ENCODE data around the gene PRRC1. TPM values are rescaled to one million over a fixed set of nuclear protein-coding genes. Genes with fewer than 3 reads are reported as not detected.
"Not testable (repeated sequence)": the region's sequence is repeated elsewhere in the genome, so short reads cannot be mapped to it uniquely, and the experiment has no call there.

Gene PRRC1
- polyA plus RNA-seq (2013, experiment 1 of 2; ENCODE audit: insufficient read length) = 75.0 TPM
- 87.7 TPM for polyA plus RNA-seq (2013, experiment 2 of 2; ENCODE audit: insufficient read length)

GRCh38 chr5:127517480-127518318, at the start of gene PRRC1:
TSS of gene PRRC1 (plus strand) at chr5:127517640. CDS start at chr5:127523480, 5,840 bp downstream.
- peak; percentile 85 for DNase-seq

- no peak for DNase-seq
Observed at GRCh38 chr5:127471211-127471610, 46.2 kb upstream of the PRRC1 start.

GRCh38 chr5:127472700-127473099, 44.7 kb upstream of the PRRC1 start:
- DNase-seq = no peak

- no peak for DNase-seq
Observed at GRCh38 chr5:127486471-127486870, 31.0 kb upstream of the PRRC1 start.

- DNase-seq = peak; percentile 56
Observed at GRCh38 chr5:127492854-127493738, 24.3 kb upstream of the PRRC1 start.

- no peak for DNase-seq
Observed at GRCh38 chr5:127498548-127498947, 18.9 kb upstream of the PRRC1 start.

- DNase-seq = no peak
Observed at GRCh38 chr5:127505905-127506304, 11.5 kb upstream of the PRRC1 start.

GRCh38 chr5:127506616-127507015, 10.8 kb upstream of the PRRC1 start:
- no peak for DNase-seq

- no peak for DNase-seq
Observed at GRCh38 chr5:127508644-127509373, 8.6 kb upstream of the PRRC1 start.

GRCh38 chr5:127513408-127513970, 4.0 kb upstream of the PRRC1 start:
- DNase-seq = no peak

- DNase-seq = no peak
Observed at GRCh38 chr5:127514816-127515215, 2.6 kb upstream of the PRRC1 start.

GRCh38 chr5:127515693-127516440, 1.6 kb upstream of the PRRC1 start:
- no peak for DNase-seq

GRCh38 chr5:127517110-127517479, 345 bp upstream of the PRRC1 start:
- DNase-seq = no peak

- DNase-seq = peak; percentile 63
Observed at GRCh38 chr5:127518319-127518621, 830 bp downstream of the PRRC1 start.

GRCh38 chr5:127519527-127519926, 2.1 kb downstream of the PRRC1 start:
- peak; percentile 2 for DNase-seq

GRCh38 chr5:127521138-127521770, 3.8 kb downstream of the PRRC1 start:
- DNase-seq = no peak

- no peak for DNase-seq
Observed at GRCh38 chr5:127525181-127525580, 7.7 kb downstream of the PRRC1 start.

- no peak for DNase-seq
Observed at GRCh38 chr5:127529904-127530682, 12.7 kb downstream of the PRRC1 start.

GRCh38 chr5:127536687-127537086, 19.2 kb downstream of the PRRC1 start:
- DNase-seq = peak; percentile 7

GRCh38 chr5:127540553-127540952, 23.1 kb downstream of the PRRC1 start:
- not testable (repeated sequence) for DNase-seq
